M059J (cell line): ENCODE results near the gene TARP.

ENCODE experiments used
- DNase-seq: peaks from one replicate; pipeline ENCODE4 v3.0.0-alpha.2; 2012; ENCODE audit warnings: low read depth

TARP gene

DNA sequence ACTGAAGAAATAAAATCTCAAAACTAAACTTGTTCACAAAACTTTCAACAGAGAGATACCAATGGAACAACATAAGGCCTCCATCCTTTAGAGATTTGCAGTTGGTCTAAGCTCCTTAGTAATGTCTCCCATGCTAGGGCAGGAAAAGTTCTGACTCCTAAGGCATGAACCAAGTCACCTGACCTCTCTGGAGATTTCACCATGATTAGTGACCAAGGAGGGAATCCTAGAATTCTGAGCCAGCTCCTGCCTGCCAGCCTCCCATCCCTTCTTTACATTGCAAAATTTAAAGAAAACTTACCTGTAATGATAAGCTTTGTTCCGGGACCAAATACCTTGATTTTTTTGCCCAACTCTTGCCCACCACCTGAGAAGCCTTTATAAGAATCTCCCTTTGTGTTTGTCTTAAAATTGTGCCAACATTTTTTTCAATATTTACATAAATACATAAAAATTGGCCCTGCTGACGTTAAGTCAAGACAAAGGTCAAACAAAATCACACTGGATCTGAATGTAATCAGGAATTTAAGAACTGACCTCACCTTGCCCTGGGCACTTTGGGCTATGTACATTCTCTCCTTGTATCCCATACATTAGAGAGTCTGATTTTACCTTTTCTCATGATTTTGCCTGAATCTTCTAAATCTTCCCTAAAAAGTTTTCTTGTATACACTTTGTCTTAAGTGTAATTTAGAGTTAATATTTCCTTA, at the start of gene TARP:
TSS of gene TARP (minus strand) at position 351 of the 710 bp plus-strand sequence.
- no peak for DNase-seq

- DNase-seq, result no peak
These were observed 49.7 kb upstream of the TARP start for GRCh38 chr7:38323156-38323555.

- no peak for DNase-seq
These were observed 49.0 kb upstream of the TARP start for GRCh38 chr7:38322461-38322860.

GRCh38 chr7:38321967-38322366, 48.5 kb upstream of the TARP start:
- no peak for DNase-seq

DNA sequence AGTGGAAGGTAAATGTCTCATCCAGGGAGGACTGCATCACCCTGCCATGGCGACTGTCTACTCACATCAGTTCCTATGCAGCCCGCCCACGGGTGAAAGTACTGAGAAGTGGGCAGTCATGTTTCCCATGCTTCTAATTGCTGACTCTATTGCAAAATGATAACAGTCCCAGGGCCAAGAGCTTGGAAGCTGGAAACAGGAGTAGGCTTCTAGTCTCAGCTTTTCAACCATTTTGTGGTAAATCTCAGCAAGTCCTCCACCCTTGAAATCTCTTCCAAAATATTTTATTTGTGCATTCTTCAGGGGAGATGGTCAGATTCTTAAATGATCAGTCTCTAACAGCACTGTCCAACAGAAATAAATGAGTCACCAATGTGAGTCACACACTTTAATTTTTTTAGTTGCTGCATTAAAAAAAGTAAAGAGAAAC, 48.1 kb upstream of the TARP start:
- peak; percentile 64 for DNase-seq

DNA sequence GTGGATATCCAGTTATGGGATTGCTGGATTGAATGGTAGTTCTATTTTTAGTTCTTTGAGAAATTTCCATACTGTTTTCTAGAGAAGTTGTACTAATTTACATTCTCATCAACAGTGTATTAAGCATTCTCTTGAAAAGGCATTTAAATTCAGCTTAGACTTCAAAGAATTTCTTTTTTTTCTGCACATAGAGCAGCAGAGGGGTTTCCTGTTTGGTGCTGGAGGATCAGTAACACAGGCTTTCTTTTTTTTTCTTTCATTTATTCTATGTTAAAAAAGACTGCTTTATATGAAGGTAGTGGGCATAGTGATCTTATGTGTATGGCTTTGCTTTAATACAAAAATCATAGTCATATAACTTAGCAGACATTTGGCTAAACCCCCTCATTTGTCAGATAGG, 47.6 kb upstream of the TARP start:
- no peak for DNase-seq

GRCh38 chr7:38319873-38320272, 46.4 kb upstream of the TARP start:
- no peak for DNase-seq

DNA sequence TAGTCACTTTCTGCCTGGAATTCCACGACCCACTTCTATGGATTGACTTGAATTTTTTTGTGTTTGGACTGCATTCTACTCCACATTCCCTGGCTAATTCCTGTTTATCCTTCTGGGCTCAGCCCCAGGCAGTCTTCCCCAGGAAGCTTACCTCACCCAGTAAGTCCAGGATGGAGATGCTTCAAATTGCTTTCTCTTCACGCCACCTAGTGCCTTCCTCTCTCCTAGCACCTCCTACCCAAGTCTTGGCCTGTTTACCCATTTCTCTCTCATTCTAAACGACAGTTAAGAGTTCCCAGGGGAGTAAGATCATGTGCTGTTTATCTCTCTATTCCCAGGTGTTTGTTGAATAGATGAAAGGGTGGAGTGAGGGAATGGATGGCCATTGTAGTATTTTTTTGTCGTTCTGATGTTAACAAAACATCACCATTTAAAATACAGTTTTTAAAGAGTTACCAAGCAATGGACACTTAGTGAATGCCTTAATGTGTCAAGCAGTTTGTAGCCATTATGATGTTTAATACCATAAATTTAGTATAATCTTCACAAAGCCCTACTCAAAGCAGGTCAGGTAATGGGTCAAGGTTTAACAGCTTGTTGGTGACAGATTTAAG, 45.5 kb upstream of the TARP start:
- peak; percentile 86 for DNase-seq

DNA sequence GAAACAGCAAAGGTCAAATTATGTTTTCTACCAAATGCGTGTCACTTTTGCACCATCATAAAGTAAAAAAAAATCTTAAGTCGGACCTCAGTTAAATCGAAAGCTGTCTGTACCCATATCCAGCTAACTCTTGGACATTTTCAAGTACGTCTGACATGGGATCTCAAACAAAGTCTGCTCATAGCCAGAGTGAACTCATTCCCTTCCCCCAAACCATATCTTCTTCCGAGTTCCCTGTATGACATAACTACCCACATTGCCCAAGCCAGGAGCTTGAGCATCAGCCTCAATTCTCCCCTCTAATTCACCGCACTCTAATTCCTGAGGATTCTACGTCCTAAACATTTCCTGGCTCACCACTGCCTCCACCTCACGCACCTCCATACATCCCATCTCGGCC, 44.8 kb upstream of the TARP start:
- no peak for DNase-seq

GRCh38 chr7:38317515-38317914, 44.1 kb upstream of the TARP start:
- no peak for DNase-seq

GRCh38 chr7:38316733-38317360, 43.4 kb upstream of the TARP start:
- peak; percentile 64 for DNase-seq

DNA sequence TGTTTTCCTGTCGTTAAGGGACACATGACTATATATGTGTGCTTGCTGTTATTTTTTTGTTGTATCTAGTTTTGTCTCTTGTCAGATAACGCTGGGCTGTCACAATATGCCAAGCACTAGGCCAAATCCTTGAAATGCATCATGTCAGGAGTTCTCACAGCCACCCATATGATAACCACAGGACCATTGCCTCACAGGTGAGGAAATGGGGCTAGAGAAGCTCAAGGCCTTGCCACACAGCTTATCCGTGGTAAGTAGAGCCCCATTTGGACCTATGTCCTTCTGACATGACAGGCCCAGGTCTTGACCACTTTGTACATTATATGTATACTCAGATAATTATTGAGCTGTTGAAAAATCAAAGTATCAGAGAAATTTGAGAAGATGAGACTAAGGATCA, 42.0 kb upstream of the TARP start:
- no peak for DNase-seq

DNA sequence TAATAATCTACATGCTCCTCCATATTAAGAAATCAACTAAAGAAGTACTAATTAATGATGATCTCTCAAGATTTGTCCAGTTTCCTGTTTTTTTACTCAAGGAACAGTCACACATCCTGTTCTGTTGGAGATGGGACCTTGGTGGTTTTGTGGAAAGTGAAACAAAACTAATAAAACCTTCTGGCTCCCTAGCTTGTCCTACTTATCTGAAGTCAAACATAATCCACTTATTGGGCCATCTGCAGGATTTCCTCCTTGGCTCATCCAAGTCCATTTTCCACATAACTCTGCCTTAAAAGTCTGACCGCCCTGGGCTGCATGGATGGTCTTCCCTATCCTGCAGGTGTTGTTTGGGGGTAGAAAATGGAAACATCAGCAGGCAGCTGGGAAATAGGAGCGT, 39.4 kb upstream of the TARP start:
- peak; percentile 53 for DNase-seq

- DNase-seq, result peak; percentile 18
These were observed 38.0 kb upstream of the TARP start for GRCh38 chr7:38311329-38311937.

DNA sequence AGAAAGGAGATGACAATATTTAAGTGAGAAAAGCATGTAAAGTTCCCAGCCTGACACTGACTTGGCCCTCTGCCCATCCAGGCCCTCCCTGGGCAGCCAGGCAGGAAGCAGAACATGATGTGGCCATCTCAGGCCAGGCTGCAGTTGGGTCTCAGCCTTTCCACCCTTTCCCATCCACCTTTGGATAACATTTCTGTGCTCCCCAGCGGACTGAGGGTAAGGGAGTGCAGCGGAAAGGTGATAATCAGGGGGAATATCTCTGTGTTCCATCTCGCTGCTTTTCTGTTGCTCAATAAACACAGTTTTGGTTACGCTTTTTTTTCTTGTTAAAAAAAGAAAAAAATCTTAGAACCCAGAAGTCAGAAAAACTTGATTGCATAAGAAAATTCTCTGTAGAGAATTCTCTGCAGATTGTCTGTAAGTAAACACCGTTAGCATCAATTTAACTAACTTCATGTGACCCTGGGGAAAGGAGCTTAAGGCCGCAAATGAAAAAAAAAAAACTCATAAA, 37.2 kb upstream of the TARP start:
- DNase-seq, result peak; percentile 54

DNA sequence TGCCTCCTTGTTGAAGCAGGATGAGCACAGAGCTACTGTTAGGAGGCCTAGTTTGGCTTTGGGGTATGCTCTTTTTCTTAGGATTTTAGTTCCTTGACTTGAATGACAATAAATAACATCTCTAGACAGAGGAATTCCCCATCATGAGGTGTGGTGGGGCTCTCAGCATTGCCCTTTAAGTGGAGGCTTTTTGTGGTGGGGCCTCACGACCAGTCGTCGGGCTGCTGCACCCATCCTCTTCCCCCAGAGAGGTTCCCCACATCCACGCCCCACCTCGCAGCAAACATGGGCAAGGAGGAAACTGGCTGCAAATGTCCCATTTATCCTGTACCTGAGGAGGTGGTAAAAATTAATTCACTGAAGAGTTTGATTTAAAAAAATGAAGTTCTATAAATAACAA, 36.1 kb upstream of the TARP start:
- DNase-seq, result no peak

DNA sequence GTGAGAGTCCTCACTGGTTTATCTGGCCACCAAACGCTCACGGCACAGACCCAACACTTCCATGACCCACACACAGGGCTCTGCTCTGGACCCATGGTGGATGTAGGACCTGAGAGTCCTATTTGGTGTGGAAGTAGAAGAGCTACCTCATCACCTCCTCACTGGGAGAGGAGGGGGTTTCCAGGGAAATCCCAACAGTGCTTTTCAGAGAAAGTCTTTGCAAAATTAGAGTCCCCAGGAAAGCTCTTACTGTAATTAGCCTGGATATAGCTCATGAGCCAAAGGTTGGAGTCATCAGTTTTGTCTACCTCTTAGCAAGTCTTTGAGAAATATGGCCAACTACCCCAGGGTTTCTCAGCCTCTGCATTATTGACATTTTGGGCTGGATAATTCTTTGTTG, 34.7 kb upstream of the TARP start:
- DNase-seq, result no peak

- DNase-seq, result no peak
These were observed 34.2 kb upstream of the TARP start for GRCh38 chr7:38307640-38308039.

GRCh38 chr7:38306914-38307313, 33.5 kb upstream of the TARP start:
- no peak for DNase-seq

- DNase-seq, result peak; percentile 80
These were observed 32.7 kb upstream of the TARP start for GRCh38 chr7:38306171-38306570.

DNA sequence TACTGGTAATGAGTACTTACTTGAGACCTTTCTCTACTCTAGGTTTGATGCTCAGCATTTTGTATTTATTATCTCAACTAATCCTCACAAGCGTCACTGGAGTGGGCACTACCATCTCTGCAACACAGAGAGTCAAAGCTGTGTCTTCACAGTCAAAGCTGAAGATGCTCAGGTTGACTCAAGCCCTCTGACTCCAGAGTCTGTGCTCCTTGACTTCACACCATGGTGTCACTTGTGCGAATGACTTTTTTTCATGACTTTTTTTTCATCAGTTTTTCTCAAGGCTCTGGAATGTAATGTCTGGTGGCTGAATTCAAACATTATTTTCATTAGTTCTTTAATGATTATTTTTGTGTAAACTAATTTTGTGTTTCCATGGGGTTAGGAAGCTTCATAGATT, 30.4 kb upstream of the TARP start:
- no peak for DNase-seq

GRCh38 chr7:38300175-38300574, 26.7 kb upstream of the TARP start:
- DNase-seq, result no peak
